Epidermal melanocyte (primary cell): ENCODE measurements around the gene HS2ST1.
A peak's percentile ranks its signal among the peaks of the same experiment; 100 is the strongest.
"Not testable (repeated sequence)": the region's sequence is repeated elsewhere in the genome, so short reads cannot be mapped to it uniquely, and the experiment has no call there.

Experiments used
- DNase-seq: peaks from one replicate; pipeline ENCODE4 v3.0.0; 2011; ENCODE audit warnings: low spot score; ENCODE audit not compliant: insufficient read length

HS2ST1 gene

DNA sequence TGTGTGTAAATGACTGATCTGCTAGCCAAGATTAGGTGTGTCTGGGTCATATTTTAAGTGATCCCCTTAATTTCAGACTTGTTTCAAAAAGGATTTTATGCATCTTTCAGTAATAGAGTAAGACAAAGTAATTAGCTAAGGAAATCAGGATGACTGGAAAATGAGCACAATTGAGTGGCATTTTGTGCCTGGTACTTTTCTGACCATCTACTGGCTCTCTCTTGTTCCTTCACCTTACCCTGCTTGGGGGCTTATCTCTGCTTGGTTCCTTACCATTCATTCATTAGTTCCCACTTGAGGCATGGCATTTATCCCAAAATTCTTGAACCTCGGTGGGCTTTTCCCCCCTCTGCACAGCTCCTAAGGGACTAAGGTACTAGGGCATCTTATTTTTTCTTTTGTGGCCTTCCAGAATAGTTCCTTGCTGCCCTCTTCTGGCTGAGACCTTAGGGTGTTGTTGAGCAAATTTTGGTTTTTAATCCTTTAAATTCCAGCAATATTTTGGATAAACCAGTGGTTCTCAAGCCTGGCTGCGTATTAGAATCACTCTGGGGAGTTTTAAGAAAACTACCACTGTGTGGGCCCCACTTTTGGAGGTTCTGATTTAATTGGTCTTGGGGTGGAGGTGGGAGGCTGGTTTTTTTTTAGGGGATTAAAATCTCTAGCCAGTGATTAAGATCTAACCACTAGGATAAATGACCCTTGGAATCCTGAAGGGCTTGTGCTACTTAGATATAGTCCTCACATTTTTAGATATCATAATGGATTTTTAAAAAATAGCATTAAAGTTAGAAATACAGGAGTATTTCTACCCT lies 50.8 kb downstream of the HS2ST1 start:
- peak; percentile 29 for DNase-seq

DNA sequence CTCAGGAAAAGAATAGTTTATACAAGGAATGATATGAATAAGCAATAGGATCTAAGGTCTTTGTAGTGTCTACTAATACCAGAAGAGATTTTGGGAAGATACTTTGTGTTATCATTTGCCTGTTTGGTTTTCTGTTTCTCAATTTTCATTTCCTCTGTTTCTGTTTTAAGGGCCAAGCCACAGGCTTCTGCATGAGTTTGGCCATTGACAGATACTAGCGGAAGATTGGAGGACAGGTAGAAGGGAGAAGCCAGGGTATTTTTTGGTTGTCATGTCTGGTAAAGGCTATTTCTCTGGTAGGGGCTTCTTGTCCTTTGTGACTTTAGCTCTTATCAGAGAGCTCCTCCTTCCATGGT lies 51.4 kb downstream of the HS2ST1 start:
- DNase-seq, result no peak

DNA sequence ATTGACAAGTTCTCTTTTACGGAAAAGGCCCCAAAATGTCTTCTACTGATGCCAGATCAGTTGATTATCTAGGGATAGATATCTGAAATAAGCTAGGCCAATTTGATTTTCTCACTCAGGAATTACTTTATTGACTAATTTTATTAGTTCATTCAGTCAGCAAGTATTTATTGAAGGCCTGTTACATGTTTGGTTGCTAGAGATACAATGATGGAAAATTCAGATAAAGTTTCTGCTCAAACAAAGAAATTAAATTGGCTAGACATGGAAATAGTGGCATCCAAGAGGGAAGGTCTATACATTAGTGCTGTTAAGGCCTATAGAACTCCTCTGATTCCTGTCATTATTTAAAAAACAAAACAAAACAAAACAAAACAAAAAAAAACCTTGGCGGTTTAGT lies 56.5 kb downstream of the HS2ST1 start:
- DNase-seq, result no peak

DNA sequence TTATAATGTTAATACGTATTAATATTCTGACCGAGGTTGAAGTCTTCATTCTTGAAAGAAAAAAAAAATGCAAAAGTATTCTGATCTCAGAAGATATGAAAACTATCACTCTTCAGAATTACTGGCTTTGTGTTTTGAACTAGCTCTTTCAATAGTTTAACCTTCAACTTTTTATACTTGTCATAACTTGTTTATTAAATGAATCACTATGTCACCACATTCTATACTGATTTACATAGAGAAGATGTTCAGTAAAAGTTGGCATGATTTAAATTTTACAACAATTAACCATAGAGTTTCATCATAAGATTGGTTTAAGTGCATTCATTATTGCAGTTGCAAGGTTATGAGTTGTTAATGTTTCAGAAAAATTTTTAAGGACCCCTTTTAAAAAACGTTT lies 57.3 kb downstream of the HS2ST1 start:
- no peak for DNase-seq

DNA sequence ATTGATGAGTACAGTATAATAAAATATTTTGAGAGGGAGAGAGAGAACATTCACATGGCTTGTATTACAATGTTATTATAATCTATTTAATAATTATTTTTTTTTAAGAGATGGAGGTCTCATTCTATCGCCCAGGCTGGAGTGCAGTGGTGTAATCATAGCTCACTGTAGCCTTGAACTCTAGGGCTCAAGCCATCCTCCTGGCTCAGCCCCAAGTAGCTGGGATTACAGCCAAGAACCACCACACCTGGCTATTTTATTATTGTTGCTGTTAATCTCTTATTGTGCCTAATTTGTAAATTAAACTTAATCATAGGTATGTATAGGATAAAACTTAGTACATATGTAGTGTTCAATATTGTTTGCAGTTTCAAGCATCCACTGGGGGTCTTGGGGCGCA lies 57.8 kb downstream of the HS2ST1 start:
- DNase-seq, result no peak

DNA sequence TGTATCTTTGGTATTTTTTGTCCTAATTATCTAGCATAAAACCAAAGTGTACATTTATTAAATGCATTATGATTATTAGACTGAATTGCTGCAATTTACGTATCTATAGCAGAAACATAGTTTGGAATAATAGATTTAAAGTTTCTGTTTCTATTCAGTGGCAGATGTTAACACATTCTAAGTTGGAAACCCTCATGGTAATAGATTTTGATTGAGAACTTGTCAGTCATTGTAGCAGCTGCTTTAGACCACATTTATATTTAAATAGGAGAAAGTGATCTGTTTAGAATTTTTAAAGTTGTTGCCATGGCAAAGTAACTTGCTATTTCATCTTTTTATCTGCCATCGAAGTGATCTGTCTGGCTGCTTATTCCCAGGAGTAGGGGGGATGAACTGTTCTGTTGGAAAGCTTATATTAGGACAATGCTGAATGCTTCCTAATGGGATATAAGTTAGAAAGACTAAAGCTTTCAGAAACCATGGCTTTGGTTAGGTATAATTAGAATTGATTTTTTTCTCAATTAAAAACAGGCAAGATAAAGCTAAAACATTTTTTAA lies 61.6 kb downstream of the HS2ST1 start:
- DNase-seq, result no peak

DNA sequence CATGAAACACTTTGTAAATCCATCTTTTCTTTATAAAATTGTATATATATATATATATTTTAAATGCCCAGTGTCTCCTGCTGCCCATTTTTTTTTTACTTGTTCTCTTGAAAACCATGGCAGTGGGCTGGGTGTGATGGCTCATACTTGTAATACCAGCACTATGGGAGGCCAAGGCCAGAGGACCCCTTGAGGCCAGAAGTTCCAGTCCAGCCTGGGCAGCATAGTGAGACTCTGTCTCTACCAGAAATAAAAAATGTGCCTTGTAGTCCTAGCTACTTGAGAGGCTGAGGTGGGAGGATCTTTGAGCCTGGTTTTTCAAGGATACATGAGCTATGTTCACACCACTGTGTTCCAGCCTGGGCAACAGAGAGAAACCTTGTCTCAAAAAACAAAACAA lies 62.2 kb downstream of the HS2ST1 start:
- DNase-seq, result no peak

DNA sequence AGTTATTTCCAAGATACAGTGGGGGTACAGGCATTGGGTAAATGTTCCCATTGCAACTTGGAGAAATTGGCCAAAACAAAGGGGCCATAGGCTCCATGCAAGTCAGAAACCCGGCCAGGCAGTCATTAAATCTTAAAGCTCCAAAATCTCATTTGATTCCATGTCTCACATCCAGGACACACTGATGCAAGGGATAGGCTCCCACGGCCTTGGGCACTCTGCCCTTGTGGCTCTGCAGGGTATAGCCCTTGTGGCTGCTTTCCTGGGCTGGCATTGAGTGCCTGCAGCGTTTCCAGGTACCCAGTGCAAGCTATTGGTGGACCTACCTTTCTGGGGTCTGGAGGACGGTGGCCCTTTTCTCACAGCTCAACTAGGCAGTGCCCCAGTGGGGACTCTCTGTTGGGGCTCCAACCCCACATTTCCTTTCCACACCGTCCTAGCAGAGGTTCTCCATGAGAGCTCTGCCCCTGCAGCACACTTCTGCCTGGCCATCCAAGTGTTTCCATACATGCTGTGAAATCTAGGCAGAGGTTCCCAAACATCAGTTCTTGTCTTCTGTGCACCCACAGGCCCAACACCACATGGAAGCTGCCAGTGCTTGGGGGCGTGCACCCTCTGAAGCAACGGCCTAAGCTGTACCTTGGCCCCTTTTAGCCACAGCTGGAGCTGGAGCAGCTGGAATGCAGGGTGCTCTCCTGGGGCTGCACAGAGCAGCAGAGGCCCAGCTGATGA lies 67.2 kb downstream of the HS2ST1 start:
- no peak for DNase-seq

DNA sequence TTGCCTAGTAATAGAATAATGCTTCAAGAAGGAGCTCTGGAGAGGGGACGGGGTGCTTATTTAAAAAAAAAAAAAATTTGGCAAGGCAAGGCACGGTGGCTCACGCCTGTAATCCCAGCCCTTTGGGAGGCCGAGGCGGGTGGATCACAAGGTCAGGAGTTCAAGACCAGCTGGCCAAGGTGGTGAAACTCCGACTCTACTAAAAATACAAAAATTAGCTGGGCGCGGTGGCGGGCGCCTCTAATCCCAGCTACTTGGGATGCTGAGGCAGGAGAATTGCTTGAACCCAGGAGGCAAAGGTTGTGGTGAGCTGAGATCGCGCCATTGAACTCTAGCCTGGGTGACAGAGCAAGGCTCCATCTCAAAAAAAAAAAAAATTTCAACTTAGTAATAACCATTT lies 69.2 kb downstream of the HS2ST1 start:
- DNase-seq, result not testable (repeated sequence)

DNA sequence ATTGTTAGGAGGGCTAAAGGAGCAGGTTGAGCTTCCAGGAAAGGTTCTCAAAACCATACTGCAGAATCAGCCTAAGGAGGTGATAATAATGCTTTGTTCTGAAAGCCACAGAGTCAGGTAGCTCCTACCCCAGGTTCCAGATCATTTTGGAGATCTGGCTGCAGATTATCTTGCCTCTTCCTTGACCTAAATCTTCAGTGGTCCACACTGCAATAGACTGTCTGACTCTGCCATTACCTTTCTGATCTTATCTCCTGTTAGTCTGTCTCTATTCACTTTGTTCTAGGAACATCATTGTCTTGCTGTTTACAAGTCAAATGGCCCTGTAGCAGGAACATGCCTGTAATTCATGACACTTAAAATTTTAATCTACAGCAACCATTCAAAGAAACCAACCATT lies 73.0 kb downstream of the HS2ST1 start:
- DNase-seq, result no peak

DNA sequence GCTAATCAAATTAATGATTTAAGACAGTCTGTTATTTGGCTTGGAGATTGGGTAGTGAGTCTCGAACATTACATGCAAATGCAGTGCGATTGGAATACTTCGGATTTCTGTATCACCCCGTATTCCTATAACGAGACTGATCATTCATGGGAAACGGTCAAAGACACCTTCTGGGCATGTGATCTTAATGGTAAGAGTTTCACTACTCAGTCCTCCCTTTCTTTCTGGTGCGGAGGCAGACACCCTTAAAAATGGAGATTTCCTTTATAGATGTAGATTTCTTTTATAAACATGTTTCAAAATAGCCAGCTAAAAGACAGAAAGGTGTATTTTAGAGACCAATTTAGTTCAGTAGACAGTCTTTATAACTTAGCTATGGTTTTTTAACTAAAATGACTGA lies 74.4 kb downstream of the HS2ST1 start:
- no peak for DNase-seq

DNA sequence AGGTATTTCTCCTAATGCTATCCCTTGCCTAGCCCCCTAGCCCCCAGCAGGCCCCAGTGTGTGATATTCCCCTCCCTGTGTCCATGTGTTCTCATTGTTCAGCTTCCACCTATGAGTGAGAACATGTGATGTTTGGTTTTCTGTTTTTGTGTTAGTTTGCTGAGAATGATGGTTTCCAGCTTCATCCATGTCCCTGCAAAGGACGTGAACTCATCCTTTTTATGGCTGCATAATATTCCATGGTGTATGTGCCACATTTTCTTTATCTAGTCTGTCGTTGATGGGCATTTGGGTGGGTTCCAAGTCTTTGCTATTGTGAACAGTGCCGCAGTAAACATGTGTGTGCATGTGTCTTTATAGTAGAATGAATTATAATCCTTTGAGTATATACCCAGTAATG lies 75.3 kb downstream of the HS2ST1 start:
- not testable (repeated sequence) for DNase-seq

DNA sequence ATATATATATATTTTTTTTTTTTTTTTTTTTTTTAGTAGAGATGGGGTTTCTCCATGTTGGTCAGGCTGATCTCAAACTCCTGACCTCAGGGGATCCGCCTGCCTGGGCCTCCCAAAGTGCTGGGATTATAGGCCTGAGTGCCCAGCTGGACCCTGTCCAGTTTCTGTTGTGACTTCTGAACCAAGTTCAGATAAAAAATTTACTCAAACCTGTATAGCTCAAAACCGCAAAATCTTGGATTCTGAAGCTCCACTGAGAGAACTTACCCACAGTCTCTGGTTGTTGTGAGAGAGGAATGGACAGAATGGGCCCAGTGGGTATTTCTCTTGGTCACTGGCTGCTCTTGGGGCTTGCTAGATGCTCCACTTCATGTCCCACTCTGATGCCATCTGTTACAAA lies 76.4 kb downstream of the HS2ST1 start:
- DNase-seq, result no peak

DNA sequence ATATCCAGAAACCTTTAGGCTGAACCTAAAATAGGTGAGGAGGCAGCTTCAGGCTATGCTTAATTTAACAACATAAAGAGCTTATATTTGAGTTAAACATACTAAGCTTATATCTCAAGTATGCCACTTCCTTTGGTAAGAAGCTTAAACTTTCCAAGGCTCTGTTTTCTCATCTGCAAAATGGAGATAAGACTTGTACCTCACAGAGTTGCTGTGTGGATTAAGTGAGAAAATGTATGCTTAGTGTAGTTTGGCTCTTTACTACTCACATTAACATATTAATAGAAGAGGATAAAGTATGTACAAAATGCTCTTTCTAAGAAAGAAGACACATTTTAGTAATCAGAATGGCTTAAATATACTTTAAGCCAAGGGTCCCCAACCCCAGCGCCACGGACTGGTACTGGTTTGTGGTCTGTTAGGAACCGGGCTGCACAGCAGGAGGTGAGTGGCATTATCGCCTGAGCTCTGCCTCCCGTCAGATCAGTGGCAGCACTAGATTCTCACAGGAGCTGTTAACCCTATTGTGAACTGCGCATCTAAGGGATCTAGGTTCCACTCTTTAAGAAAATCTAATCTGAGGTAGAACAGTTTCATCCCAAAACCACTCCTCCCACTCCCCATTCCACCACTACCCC lies 77.2 kb downstream of the HS2ST1 start:
- DNase-seq, result no peak

DNA sequence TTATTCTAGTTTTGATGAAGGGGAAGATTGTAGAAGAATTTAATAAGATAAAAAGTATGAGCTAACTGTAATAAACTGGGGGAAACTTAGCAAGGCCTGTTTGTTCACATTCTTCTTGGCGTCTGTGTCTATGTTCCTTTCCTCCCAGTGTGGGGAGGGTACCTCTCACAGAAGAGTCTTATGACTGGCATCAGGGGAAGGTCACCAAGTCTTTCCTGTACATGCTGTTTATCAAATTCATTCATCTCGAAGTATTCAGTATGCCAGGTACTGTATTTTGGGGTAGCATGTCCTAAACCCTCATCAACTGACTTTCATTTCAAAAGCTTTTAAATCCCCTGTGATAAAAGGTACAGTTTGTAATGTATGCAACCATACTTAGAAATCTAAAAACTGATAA lies 78.4 kb downstream of the HS2ST1 start:
- DNase-seq, result no peak

DNA sequence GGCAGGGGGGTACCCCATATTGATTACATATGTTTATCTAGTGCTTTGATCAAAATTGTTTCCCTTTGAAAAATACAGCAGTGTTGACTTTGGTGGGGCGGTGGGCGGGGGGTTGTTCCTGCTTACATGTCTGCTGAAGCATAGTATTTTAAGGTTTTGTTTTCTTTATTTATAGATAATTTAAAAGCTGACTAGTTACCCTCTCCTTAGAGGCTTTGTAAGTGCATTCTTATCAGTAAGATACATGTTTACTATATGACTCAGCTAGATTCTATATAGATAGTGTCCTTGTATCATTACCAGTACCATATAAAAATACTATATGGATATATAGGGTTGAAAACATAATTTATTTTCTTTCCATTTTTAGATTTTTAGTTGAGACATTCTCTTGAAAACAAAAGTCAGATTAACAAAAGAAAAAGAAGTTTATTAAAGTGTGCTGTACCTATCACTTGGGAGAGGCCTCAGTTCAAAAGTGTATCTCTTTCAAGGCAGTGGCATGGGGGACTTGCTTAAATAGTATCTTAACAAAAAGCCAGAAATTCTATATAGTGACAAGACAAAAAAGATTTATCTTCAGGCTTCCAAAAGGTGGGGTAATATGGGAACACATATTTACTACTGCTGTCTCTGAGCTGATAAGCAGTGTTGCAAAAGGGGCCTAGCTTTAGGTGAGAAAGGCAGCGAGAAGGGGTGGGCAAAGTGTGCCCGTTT lies 79.0 kb downstream of the HS2ST1 start:
- no peak for DNase-seq

DNA sequence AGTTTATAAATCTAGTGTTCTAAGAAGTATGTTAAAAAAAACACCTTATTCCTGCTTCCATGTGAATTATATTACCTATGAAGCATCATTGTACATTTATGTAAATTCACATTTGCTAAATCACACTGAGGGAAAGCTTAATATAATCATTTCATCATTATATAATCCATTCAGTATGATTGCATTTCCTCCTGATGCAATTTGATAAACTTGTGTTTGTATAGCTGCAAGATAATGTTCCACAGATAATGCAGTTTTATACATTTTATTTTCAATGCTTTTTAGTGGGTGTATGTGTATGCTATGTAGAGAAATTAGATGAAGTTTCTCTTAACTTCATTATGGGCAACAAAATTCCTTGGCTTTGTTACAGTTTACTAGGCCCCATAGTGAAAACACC lies 79.6 kb downstream of the HS2ST1 start:
- DNase-seq, result no peak

DNA sequence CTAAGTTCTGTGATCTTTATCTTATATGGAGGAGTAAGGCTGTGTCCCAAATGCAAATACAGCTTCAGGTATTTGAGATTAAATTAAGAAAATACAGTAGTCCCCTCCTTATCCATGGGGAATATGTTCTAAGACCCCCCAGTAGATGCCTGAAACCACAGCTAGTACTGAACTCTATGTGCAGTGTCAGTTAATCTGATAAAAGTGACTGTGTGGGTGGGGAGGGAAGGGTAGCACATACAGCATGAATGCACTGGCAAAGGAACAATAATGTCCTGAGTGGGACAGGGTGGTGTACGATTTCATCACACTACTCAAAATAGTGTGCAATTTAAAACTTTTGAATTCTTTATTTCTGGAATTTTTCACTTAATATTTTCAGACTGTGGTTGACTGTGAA lies 83.1 kb downstream of the HS2ST1 start:
- DNase-seq, result no peak

DNA sequence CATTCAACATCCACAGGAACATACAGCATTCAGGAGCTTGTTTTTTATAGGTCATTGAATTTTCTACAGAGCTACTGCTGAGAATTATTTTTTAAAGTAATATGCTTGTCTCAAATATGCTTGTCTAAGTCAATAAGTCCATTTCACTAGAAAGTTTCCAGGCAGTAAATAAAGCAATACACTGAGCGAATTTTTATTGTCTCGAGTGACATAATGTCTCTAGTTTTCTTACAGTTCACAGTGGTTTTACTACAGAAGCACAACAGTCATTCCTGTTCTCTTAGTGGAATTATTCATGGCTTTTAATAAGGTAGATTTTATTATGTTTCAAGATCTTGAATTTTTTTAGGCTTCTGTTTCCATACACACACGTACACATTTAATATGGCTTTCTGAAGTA lies 83.8 kb downstream of the HS2ST1 start:
- no peak for DNase-seq

DNA sequence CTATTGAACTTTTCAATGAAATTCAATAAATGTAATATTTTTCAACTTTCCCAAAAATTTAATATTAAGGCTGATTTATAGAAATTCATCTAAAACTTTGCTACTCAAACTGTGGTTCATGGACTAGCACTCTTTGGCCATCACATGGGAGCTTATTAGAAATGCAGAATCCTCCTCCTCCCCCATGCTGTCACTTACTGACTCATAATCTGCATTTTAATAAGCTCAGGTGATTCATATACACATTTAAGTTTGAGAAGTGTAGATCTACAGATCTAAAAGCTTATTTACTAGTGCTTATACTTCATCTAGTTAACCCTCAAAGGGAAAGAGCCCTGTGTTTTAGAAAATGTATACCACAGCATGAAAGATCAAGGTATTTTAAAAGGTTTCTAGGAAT lies 84.3 kb downstream of the HS2ST1 start:
- no peak for DNase-seq

DNA sequence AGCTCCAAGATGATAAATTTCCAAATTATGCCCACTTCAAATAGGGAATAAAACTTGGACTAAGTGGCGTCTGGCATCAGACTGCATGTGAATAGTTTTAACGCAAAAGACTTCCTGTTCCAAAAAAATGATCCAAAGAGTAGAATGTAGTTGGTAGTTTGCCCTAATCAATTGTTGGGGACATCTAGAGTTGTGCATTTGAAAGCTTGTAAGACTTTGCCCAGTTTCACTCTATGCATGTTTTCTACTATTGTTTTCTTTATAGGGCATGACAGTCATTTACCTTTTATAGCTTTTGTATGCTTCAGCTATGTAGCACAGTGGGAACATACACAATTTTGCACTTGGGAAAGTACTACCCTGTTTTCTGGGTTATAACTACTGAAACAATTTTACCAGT lies 86.0 kb downstream of the HS2ST1 start:
- DNase-seq, result no peak

DNA sequence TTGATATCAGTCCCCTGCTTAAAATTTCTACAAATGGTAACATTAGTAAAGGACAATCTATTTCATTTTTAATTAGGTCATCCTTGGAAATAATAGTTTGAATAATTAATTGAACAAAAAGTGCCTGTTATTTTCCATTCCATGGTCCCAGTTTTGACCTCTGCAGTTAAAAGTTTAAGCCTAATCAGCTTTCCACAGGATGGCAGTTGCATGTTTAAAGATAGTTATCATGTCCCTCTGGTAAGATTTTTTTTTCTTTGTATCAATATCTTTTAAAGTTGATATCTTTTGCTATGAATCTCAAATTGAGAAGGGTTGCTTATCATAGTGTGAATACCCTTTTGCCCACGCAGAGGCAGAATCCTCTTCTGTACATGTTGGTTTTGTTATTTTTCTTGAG lies 90.4 kb downstream of the HS2ST1 start:
- no peak for DNase-seq
